Muscle layer of colon (tissue), 2 donors: Measurements from ENCODE around the gene RAD51C.

Source experiments
- H3K27ac ChIP-seq: one replicate; pipeline ENCODE4 v1.7.0; 2013; ENCODE audit warnings: low read depth, mild to moderate bottlenecking, low read length, moderate library complexity
- H3K27me3 ChIP-seq, 2 donors: one replicate each; pipeline ENCODE4 v1.7.0; 2013; ENCODE audit warnings: low read length in 2 of 2, mild to moderate bottlenecking in 2 of 2; ENCODE audit not compliant: insufficient read depth in 2 of 2, control insufficient read depth in 1 of 2
- H3K36me3 ChIP-seq: one replicate; pipeline ENCODE4 v1.7.0; 2013; ENCODE audit warnings: mild to moderate bottlenecking, low read length; ENCODE audit not compliant: insufficient read depth
- H3K4me1 ChIP-seq: one replicate; pipeline ENCODE4 v1.7.0; 2013; ENCODE audit warnings: mild to moderate bottlenecking, low read length; ENCODE audit not compliant: insufficient read depth
- H3K4me3 ChIP-seq, 2 donors: one replicate each; pipeline ENCODE4 v1.7.0; 2013; ENCODE audit warnings: low read length in 2 of 2, low read depth in 1 of 2, mild to moderate bottlenecking in 1 of 2, moderate library complexity in 1 of 2
- H3K9ac ChIP-seq: one replicate; pipeline ENCODE4 v1.7.0; 2013; ENCODE audit warnings: low read length
- H3K9me3 ChIP-seq: one replicate; pipeline ENCODE4 v1.7.0; 2013; ENCODE audit warnings: mild to moderate bottlenecking, low read length
- donor health status: abdominal sarcoma.
- donor health status: Adenocarcinoma of cecum.

Gene RAD51C

DNA sequence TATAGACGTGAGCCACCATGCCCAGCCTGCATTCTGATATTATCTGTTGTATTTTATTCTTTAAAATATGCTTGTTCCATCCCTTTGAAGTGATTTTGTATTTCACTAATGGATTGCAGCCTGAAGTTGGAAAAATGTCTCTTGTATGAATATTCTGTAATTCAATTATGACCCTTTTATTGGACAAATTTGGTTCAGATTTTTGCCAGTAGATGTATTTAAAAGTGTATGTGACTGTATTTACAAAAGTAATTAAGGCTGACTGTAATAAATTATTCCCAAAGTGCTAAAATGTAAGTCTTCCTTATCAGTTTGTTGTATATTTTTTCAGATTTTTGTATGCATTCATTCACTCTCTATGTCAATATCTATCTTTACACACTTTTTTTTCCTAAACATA is 87.0 kb downstream of the RAD51C start:
- no peak overlapping the region for H3K9ac ChIP-seq
- H3K27me3 ChIP-seq: no peaks in the 10 kb centered on the region
- H3K36me3 ChIP-seq: no peaks in the 10 kb centered on the region
- H3K9me3 ChIP-seq: no peaks in the 10 kb centered on the region
- no peak overlapping the region for H3K4me3 ChIP-seq
- no peak overlapping the region for H3K27ac ChIP-seq
- no peaks in the 10 kb centered on the region for H3K4me1 ChIP-seq

DNA sequence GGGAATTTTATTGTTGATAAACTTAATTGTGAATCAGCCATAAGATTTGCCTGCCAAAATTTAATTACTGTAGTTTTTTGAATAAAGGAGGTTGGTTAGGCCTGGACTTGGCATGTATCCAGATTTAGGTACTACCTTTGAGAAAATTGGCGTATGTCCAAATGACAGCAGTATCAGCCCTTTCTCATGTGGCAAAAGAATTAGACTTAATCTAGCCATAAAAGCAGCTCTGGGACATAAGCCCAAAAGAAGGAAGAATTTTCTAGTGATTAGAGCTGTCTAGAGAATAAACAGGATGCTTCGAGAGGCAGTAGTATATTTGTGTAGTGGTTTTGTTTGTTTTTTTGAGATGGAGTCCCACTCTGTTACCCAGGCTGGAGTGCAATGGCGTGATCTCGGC is 91.0 kb downstream of the RAD51C start:
- Histone ChIP-seq H3K9ac (no peak overlapping the region), H3K4me3 (no peak overlapping the region), H3K36me3 (no peaks in the 10 kb centered on the region), H3K27ac (no peak overlapping the region), H3K27me3 (no peaks in the 10 kb centered on the region), H3K9me3 (no peaks in the 10 kb centered on the region), H3K4me1 (no peaks in the 10 kb centered on the region)

DNA sequence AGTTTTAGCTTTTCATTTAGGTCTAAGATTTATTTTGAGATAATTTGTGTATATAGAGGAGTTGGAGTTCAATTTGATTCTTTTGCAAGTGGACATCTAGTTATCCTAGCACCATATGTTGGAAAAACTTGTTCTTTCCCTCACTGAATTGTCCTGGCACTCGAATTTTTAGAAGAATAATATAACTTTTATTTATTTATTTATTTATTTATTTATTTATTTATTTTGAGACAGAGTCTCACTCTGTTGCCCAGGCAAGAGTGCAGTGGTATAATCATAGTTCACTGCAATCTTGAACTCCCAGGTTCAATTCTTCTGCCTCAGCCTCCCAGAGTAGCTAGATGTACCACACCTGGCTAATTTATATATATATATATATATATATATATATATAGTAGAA is 92.7 kb downstream of the RAD51C start:
- Histone ChIP-seq H3K27ac (no peak overlapping the region), H3K9me3 (no peaks in the 10 kb centered on the region), H3K27me3 (no peaks in the 10 kb centered on the region), H3K36me3 (no peaks in the 10 kb centered on the region), H3K4me1 (no peaks in the 10 kb centered on the region), H3K9ac (no peak overlapping the region), H3K4me3 (no peak overlapping the region)
